Measurements from ENCODE around the gene NOXRED1.
A peak's percentile ranks its signal among the peaks of the same experiment; 100 is the strongest.

NOXRED1 gene

DNA sequence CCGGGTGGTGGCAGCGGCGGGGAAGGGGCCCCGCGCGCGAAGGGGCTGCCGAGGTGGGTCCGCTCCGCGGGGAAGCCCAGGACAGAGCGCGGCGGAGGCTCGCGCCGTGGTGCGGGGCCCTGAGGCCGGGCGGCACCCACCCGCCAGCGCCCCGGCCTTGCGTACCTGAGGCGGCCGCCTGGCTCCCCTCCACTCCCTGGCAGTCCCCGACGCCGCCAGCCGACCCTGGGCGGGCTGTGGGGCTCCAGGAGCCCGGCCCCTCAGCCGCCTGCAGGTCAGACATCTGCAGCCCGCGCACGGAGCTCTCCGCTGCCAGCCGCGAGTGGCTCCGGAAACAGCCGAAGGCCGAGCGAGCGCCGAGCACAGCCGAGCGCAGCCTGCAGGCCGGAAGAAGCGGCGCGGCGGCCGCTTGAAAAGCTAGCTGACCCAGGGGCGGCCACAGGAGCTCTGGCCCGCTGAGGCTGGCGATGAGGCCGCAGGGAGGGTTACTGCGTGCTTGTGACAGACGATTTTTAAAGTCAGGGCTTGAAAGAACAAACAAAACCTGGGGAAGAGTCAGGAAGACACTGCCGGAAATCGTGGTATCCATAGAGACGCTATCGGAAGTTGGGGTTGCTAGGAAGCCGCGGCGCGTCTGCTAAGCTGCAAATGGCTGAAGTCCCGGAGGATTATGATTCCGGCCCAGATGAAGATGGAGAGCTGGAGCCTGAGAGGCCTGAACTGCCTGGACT, 46.4 kb downstream of the NOXRED1 start, which contains the start of the genes SAMD15 and TMED8:
TSS of gene SAMD15 (plus strand) at position 609 of the 731 bp plus-strand sequence. CDS start at position 649, 40 bp downstream.
TSS of gene TMED8 (minus strand) at position 324 of the 731 bp plus-strand sequence. CDS start at position 283, 41 bp downstream.
- CTCF ChIA-PET: interaction anchor here (0.9 to 1.6 kb wide), 7 partner anchors 10 to 82 kb away, joined by 3 to 5 read pairs (median 3); no protein-coding TSS in a partner anchor
- TF ChIP-seq, protein P1, sequence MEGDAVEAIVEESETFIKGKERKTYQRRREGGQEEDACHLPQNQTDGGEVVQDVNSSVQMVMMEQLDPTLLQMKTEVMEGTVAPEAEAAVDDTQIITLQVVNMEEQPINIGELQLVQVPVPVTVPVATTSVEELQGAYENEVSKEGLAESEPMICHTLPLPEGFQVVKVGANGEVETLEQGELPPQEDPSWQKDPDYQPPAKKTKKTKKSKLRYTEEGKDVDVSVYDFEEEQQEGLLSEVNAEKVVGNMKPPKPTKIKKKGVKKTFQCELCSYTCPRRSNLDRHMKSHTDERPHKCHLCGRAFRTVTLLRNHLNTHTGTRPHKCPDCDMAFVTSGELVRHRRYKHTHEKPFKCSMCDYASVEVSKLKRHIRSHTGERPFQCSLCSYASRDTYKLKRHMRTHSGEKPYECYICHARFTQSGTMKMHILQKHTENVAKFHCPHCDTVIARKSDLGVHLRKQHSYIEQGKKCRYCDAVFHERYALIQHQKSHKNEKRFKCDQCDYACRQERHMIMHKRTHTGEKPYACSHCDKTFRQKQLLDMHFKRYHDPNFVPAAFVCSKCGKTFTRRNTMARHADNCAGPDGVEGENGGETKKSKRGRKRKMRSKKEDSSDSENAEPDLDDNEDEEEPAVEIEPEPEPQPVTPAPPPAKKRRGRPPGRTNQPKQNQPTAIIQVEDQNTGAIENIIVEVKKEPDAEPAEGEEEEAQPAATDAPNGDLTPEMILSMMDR (IDR thresholded peaks at IDR 0.05; ENCODE audit: insufficient read depth, low read length, missing control alignments): peak; percentile 39
- DNase-seq (ENCODE audit: low read depth, low spot score): peak; percentile 23

DNA sequence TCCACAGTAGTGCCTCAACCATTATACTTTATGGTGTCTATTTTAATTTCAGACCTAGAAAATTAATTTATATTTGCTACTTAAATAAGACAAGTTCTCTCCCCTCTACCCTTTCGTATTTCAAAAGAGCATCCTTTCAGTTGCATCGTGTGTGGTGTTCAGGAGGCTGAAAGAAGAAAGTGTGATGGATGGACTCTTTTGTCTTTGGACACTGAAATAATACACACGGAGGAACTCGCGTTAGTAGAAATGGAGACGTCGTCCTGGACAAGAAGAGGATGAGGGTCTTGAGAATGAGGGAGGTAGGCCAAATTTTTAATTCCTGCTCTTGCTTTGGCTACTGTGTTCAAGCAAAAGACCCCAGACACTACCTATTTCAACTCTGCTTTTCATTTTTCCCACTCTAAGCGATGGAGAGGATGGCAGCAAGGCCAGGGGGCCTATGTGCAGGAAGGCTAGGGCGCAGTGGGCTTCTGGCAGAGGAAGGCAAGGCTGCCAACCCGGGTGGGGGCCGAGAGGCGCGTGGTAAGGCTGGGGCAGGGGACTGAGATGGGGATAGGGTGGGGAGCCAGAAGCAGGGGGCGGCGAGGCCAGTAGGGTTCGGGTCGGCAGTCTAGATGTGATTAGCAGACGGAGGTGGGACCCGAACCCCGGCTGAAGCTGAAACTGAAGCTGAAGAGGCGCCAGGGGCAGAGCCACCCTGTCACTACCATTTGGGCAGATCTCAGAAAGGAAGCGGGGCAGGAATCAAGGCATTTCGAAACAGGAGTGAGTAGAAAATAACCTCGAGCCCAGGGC, 47.2 kb downstream of the NOXRED1 start:
- ChIA-PET CTCF (interaction anchor here (0.9 to 1.6 kb wide), 6 partner anchors 11 to 83 kb away, joined by 3 to 4 read pairs (median 3); no protein-coding TSS in a partner anchor), POLR2A (no interaction called here)
- DNase-seq (ENCODE audit: low read depth, low spot score): no peak

More for the DNA sequence above, 46.4 kb downstream of the NOXRED1 start, which contains the start of the genes SAMD15 and TMED8:
- POLR2A ChIA-PET: interaction anchor here (0.6 to 1.0 kb wide), 3 partner anchors 9 to 56 kb away, joined by 4 to 6 read pairs (median 5); partner anchors contain the start of genes GSTZ1 and POMT2
- peak within 1 kb of the TSS; percentile 92 for H3K4me3 ChIP-seq (ENCODE audit: low read depth, low read length)

DNA sequence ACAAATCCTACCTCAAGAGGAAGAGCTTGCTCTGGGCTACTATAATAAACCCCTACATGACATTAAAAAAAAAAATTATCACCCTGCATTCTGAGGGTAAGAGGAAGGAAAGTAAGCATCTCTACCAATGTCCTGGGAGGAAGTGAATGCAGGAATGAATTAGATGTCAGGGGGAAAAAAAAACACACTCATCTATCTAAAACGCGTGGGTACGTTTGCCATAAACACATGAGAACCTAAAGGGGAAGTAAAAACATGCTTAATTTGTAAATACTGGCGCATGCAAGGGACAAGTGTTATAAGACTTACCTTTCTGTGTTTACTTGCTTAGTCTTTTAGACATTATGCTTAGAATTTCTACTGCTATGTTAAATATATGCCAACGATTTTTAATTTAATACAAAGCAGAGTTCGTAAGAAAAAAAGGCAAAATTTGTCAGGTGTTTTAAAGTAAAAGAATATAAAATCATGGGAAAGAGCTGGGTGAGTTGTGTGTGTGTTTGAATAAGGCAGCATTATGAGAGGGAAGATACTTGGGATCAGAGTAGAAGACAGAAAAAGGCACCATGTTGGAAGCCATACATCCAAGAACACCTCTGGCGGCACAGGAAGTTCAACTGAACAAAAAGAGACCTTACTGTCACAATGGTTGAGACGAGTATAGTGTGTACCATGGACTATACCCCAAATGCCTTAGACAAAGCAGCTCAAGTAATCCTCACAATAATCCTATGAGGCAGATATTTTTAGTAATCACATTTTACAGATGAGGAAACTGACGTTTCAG, 48.0 kb downstream of the NOXRED1 start:
- ChIA-PET CTCF (no interaction called here), POLR2A (no interaction called here)
- H3K4me3 ChIP-seq (ENCODE audit: low read depth, low read length): peak overlapping the region; percentile 92
- no peak for DNase-seq (ENCODE audit: low read depth, low spot score)
- TF ChIP-seq, protein P1 (IDR thresholded peaks at IDR 0.05; ENCODE audit: insufficient read depth, low read length, missing control alignments): no peak

More for the DNA sequence above, 47.2 kb downstream of the NOXRED1 start:
- TF ChIP-seq, protein P1 (IDR thresholded peaks at IDR 0.05; ENCODE audit: insufficient read depth, low read length, missing control alignments): no peak
- peak overlapping the region; percentile 92 for H3K4me3 ChIP-seq (ENCODE audit: low read depth, low read length)

DNA sequence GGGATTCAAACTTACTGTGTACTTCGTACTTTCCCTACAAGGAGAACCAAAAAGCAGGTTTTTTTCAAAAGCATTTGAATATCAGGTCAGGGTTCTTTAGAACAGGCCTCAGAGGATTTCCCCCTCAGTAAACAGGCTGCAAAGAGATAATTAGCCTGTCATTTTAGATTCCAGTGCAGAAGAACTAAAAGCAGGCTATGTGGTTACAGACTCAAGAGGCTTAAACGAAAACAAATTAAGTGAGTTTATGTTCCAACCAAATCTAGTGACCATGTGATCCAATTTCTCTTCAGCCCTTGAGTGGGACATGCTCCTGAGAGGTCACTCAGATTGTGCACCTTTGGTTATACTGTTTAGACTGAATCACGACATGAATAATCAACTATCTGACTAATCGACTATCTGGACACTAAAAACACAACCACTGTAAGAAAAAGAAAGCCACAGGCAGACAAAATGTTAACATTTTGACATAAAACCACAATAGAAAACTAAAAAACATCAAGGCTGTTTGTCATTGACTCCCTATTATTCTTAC, 51.0 kb downstream of the NOXRED1 start:
- POLR2A ChIA-PET: no interaction called here
- CTCF ChIA-PET: no interaction called here

DNA sequence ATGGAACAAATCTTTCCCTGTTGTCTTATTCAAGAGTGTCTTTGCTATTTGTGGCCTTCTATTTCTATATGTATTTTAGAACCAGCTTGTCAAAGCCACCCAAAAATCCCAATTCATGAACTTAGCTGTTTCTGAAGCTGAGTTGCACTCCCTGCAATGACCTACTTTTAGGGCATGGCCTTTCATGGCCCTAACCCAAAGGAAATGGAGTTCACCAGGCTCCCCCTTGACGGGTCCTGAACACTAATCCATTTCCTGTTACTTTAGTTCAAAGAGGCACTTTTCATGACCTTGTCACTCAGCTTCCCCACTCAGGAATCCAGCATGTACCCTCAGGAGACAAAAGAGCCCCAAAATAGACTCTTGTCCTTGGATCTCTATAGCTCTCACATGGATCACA, 54.0 kb downstream of the NOXRED1 start:
- CTCF ChIA-PET: interaction anchor here (0.9 kb wide), 1 partner anchor 31 kb away, joined by 3 read pairs; no protein-coding TSS in a partner anchor
- POLR2A ChIA-PET: no interaction called here
- H3K4me3 ChIP-seq (ENCODE audit: low read depth, low read length): no peak overlapping the region
- TF ChIP-seq, protein P1 (IDR thresholded peaks at IDR 0.05; ENCODE audit: insufficient read depth, low read length, missing control alignments): no peak
- DNase-seq (ENCODE audit: low read depth, low spot score): no peak

More for the DNA sequence above, 51.0 kb downstream of the NOXRED1 start:
- no peak for DNase-seq (ENCODE audit: low read depth, low spot score)
- no peak overlapping the region for H3K4me3 ChIP-seq (ENCODE audit: low read depth, low read length)
- TF ChIP-seq, protein P1 (IDR thresholded peaks at IDR 0.05; ENCODE audit: insufficient read depth, low read length, missing control alignments): no peak
